HFFc6 (cell line): ENCODE measurements around the gene LIN7B. TPM values are rescaled to one million over a fixed set of nuclear protein-coding genes. Genes with fewer than 3 reads are reported as not detected.
A peak's percentile ranks its signal among the peaks of the same experiment; 100 is the strongest.

ENCODE experiments used
- DNase-seq: peaks from one replicate; pipeline ENCODE4 v3.0.0-alpha.2; 2018
- H3K27ac Mint-ChIP-seq: 2 replicates; pipeline ENCODE4 v1.8.0; 2020; ENCODE audit warnings: mild to moderate bottlenecking, mixed read lengths
- H3K27me3 Mint-ChIP-seq: 2 replicates; pipeline ENCODE4 v1.8.0; 2021; ENCODE audit warnings: mild to moderate bottlenecking, moderate library complexity, mixed read lengths; ENCODE audit not compliant: insufficient read depth
- H3K36me3 Mint-ChIP-seq: 2 replicates; pipeline ENCODE4 v1.8.0; 2021; ENCODE audit warnings: low read depth, mixed read lengths
- H3K4me1 Mint-ChIP-seq: 2 replicates; pipeline ENCODE4 v1.8.0; 2020; ENCODE audit warnings: low read depth, mixed read lengths
- H3K4me3 Mint-ChIP-seq: 2 replicates; pipeline ENCODE4 v1.8.0; 2020; ENCODE audit warnings: mild to moderate bottlenecking, moderate library complexity, mixed read lengths
- H3K9me3 Mint-ChIP-seq: 2 replicates; pipeline ENCODE4 v1.8.0; 2020; ENCODE audit warnings: mild to moderate bottlenecking, mixed read lengths
- total RNA-seq, 6 experiments: library from RNA; stranded (reverse); fragmentation: NEBNext Ultra II Directional; extraction: Animal tissue kit (Norgen Biotek cat#: 25700); gene quantifications; 2 replicates in 1 of 6; 3 replicates in 5 of 6; pipeline ENCODE4 v1.2.3, GENCODE V29; 2021
- TF ChIP-seq, protein P1 (sequence below): fragments of 200-600 bp; sonication (generic); IDR thresholded peaks from 2 replicates; pipeline ENCODE4 v1.5.0; 2021; ENCODE audit warnings: antibody characterized with exemption, mild to moderate bottlenecking

Gene LIN7B
- total RNA-seq, 6 experiments from 2014 or later: 9.3 to 12.7 (median 10.2) TPM

DNA sequence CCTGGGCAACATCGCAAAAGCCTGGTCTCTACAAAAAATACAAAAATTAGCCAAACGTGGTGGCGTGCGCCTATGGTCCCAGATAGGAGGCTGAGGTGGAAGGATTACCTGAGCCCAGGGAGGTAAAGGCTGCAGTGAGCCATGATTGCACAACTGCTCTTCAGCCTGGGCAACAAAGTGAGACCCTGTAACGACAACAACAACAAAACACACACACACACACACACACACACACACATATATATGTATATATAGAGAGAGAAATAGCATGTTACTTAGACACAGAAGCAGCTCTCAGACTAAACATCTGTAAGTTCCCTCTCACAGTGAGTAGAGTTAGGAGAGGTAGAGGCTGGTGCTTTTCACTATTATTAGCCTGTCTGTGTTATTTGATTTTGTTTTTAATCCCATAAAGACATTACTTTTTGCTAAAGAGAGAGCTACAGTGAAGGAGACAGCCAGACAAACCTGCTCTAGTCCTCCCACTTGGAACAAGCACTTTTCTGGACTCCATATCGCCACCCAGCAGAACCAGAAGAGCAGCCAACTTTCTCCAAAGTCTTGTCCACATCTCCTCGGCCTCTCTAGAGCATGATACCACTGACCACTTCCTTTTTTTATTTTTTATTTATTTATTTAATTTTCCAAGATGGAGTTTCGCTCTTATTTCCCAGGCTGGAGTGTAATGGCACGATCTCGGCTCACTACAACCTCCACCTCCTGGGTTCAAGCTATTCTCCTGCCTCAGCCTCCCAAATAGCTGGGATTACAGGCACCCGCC is 2.8 kb upstream of the LIN7B start:
- peaks cover 7% of the 10 kb centered on the region for H3K27me3 Mint-ChIP-seq
- peaks cover 24% of the 10 kb centered on the region for H3K36me3 Mint-ChIP-seq
- no peak for DNase-seq
- H3K4me3 Mint-ChIP-seq: no peak overlapping the region
- TF ChIP-seq, protein P1, sequence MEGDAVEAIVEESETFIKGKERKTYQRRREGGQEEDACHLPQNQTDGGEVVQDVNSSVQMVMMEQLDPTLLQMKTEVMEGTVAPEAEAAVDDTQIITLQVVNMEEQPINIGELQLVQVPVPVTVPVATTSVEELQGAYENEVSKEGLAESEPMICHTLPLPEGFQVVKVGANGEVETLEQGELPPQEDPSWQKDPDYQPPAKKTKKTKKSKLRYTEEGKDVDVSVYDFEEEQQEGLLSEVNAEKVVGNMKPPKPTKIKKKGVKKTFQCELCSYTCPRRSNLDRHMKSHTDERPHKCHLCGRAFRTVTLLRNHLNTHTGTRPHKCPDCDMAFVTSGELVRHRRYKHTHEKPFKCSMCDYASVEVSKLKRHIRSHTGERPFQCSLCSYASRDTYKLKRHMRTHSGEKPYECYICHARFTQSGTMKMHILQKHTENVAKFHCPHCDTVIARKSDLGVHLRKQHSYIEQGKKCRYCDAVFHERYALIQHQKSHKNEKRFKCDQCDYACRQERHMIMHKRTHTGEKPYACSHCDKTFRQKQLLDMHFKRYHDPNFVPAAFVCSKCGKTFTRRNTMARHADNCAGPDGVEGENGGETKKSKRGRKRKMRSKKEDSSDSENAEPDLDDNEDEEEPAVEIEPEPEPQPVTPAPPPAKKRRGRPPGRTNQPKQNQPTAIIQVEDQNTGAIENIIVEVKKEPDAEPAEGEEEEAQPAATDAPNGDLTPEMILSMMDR: no peak
- H3K9me3 Mint-ChIP-seq: no peaks in the 10 kb centered on the region
- peaks cover 54% of the 10 kb centered on the region for H3K4me1 Mint-ChIP-seq
- H3K27ac Mint-ChIP-seq: peak overlapping the region; percentile 72

DNA sequence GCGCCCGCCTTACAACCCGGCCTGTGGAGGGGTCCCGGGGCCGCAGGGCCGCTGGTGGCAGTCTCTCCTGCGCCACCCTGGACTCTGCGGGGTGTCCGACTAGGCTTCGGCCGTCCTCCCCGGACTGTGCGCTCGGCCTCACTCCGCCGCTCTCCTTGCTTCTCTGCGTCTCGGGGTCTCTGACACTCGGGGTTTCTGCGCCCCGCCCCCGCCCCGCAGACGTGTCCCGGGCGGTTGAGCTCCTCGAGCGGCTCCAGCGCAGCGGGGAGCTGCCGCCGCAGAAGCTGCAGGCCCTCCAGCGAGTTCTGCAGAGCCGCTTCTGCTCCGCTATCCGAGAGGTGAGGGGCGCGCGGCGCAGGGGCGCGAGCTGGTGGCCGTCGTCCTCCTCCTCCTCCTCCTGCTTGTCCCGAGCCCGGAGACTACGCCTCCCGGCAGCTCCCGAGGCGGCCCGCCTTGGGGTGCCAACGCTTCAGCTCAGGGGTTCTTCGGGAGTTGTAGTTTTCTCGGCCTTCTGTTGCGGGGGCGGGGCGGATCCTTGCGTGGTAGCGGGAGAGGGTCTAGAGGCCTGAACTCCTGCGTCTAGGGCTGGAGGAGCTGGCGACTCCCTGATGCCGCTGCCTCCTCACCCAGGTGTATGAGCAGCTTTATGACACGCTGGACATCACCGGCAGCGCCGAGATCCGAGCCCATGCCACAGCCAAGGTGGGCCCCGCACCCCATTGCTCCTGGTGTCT is 627 bp downstream of the LIN7B start:
- TF ChIP-seq, protein P1: no peak
- Mint-ChIP-seq H3K9me3 (no peaks in the 10 kb centered on the region), H3K4me3 (peak overlapping the region; percentile 86), H3K27ac (peak overlapping the region; percentile 43), H3K36me3 (0 out of 2 replicates have a peak, but pooled peaks cover 3% of the 10 kb centered on the region), H3K27me3 (peaks cover 3% of the 10 kb centered on the region), H3K4me1 (peaks cover 49% of the 10 kb centered on the region)
- peak; percentile 32 for DNase-seq

DNA sequence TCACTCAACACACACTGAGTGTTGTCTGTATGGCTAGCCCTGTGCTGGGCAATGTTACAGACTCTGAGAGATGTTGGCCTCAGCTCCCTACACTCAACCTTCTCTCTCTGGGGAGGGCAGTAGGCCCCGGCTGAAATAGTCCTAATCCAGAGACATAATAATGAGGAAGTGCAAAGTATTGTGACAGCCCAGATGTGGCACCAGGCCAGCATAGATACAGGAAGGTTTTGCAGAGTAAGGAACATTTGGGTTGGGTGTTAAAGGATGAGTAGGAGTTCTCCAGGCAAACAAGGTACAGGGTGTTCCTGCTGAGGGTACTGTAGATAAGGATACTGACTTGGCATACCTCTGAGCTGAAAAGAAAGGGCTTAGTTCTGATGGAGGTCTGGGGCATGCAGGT is 2.4 kb downstream of the LIN7B start:
- peaks cover 31% of the 10 kb centered on the region for H3K4me1 Mint-ChIP-seq
- H3K36me3 Mint-ChIP-seq: 0 out of 2 replicates have a peak, but pooled peaks cover 3% of the 10 kb centered on the region
- TF ChIP-seq, protein P1: no peak
- peaks cover 9% of the 10 kb centered on the region for H3K27me3 Mint-ChIP-seq
- H3K27ac Mint-ChIP-seq: no peak overlapping the region
- no peak for DNase-seq
- no peaks in the 10 kb centered on the region for H3K9me3 Mint-ChIP-seq
- no peak overlapping the region for H3K4me3 Mint-ChIP-seq

DNA sequence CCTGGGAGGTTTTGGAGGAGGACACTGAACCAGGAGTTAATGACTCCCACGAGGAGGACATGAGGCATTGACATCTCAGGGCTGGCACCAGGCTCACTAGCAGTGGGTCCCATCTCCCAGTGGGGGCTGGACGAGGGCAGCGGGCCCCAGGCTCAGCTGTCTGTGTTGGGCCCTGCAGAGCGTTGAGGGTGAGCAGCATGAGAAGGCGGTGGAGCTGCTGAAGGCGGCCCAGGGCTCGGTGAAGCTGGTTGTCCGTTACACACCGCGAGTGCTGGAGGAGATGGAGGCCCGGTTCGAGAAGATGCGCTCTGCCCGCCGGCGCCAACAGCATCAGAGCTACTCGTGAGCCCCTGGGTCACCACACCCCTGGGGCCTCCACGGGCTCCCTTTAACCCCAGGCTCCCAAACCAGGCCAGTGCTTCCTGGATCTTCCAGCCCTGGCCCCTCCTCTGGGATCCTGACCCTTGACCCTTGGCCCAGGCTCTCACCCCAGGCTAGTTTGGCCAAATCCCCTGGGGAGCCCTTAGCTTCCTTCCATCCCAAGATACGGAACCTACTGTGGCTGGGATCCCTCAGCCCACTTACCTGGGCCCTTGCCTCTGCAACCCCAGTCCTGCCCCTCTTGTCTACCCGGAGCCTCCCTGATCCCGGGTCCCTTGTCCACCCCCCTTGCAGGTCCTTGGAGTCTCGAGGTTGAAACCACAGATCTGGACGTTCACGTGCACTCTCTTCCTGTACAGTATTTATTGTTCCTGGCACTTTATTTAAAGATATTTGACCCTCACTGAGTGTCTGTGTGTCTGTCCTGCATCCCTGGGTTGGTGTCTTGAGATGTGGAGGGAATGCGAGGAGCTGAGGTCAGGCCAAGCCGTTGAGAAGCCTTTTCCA is 3.8 kb downstream of the LIN7B start:
- no peak for DNase-seq
- peak overlapping the region; percentile 77 for H3K27ac Mint-ChIP-seq
- no peaks in the 10 kb centered on the region for H3K9me3 Mint-ChIP-seq
- H3K27me3 Mint-ChIP-seq: peaks cover 9% of the 10 kb centered on the region
- H3K36me3 Mint-ChIP-seq: 0 out of 2 replicates have a peak, but pooled peaks cover 3% of the 10 kb centered on the region
- H3K4me1 Mint-ChIP-seq: peaks cover 31% of the 10 kb centered on the region
- peak overlapping the region; percentile 89 for H3K4me3 Mint-ChIP-seq
- TF ChIP-seq, protein P1: no peak
